ENCODE results near the gene RIPOR3. TPM values are rescaled to one million over a fixed set of nuclear protein-coding genes. Genes with fewer than 3 reads are reported as not detected.

The RIPOR3 gene
- total and polyA plus RNA-seq, 4 donors: 4.3 to 9.9 (median 7.7) TPM

DNA sequence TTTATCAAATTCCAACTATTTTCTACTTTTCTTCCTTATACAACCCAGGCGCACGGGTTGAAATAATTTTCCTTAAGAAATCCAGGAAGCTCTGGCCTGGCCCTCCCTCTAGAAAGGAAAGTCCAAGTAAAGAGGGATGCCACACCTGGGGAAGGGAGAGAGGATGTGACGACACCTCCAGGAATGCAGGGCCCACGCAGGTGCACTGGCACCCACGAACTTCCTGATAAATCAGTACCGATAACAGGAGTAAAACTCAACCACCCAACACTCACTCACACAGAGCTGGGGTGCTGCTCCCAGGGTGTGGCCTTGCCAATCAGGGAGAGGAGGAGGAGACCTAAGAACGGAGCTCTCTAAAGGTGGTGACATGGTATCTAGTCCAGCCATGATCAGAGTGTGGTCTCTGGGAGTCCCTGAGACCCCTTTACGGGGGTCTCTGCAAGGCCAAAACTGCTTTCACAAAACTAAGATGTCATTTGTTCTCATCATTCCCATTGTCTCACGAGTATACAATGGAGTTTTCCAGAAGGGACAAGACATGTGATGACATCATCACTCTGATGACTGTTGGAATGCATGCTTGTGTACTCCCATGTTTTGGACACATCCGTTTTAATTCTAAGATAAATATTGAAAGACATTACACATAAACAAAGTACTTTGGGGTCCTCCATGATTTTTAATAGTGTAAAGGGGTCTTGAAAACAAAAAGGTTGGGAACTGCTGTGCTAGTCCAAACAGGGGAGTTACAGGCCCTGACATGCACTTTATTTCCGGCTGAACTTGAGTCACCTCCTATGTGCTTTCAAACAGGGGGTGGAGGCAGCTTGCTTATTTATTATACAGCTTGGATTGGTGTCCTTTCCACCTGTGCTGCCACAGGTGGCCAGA, 37.9 kb upstream of the RIPOR3 start:
- H3K9ac ChIP-seq (ENCODE audit: insufficient read depth in 1 of 2, low read length in 2 of 2): no peak overlapping the region
- DNase-seq: no peak

DNA sequence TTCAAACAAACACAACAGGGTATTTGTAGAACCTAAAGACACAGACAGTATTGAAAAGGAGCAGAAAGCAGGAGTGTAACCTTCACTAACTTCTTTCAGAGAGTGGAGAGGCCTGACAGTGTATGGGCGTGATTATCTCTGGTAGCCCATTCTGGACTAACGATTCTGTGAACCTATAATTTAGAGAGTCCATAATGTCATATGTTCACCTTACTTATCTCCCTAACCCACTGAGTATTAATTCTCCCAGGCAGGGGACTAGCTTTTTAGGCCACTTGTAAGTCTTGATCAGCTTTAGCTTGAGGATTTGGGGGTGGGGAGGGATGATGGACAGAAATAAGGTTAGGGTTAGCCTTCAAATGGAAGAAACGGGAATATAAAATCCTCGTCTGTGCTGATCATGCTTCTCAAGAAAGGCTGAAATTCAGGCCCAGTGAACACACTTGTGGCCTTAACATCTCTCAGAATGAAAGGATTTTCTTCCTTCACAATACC, 37.2 kb upstream of the RIPOR3 start:
- DNase-seq (no peak), ATAC-seq (ENCODE audit: insufficient read depth, low FRiP score) (no peak)
- Histone ChIP-seq H3K9ac (ENCODE audit: insufficient read depth in 1 of 2, low read length in 2 of 2) (no peak overlapping the region), H3K27ac (ENCODE audit: low read depth in 1 of 2, low read length in 1 of 2) (no peak overlapping the region), H3K4me1 (ENCODE audit: control insufficient read depth in 5 of 5, insufficient read depth in 5 of 5, low read length in 5 of 5) (peaks cover 4 to 19% (median 9%) of the 10 kb centered on the region in 5 donors), H3K36me3 (ENCODE audit: control insufficient read depth in 4 of 4, insufficient read depth in 4 of 4, low read length in 4 of 4) (no peaks in the 10 kb centered on the region), H3K9me3 (ENCODE audit: control insufficient read depth in 4 of 4, insufficient read depth in 3 of 4, low read length in 3 of 4) (no peaks in the 10 kb centered on the region), H3K27me3 (ENCODE audit: control insufficient read depth in 3 of 3, insufficient read depth in 3 of 3, low read length in 2 of 3) (peaks cover 0 to 12% (median 7%) of the 10 kb centered on the region in 3 donors), H3K4me3 (no peak overlapping the region)
- TF ChIP-seq, protein P1, sequence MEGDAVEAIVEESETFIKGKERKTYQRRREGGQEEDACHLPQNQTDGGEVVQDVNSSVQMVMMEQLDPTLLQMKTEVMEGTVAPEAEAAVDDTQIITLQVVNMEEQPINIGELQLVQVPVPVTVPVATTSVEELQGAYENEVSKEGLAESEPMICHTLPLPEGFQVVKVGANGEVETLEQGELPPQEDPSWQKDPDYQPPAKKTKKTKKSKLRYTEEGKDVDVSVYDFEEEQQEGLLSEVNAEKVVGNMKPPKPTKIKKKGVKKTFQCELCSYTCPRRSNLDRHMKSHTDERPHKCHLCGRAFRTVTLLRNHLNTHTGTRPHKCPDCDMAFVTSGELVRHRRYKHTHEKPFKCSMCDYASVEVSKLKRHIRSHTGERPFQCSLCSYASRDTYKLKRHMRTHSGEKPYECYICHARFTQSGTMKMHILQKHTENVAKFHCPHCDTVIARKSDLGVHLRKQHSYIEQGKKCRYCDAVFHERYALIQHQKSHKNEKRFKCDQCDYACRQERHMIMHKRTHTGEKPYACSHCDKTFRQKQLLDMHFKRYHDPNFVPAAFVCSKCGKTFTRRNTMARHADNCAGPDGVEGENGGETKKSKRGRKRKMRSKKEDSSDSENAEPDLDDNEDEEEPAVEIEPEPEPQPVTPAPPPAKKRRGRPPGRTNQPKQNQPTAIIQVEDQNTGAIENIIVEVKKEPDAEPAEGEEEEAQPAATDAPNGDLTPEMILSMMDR (IDR thresholded peaks at IDR 0.05; ENCODE audit: control extremely low read depth, extremely low read depth): no peak
- 74 to 91% methylated on average over 4 of the region's 4 CpGs for WGBS, 2 donors

More for the DNA sequence above, 37.9 kb upstream of the RIPOR3 start:
- Histone ChIP-seq H3K4me1 (ENCODE audit: control insufficient read depth in 5 of 5, insufficient read depth in 5 of 5, low read length in 5 of 5) (peaks cover 4 to 18% (median 7%) of the 10 kb centered on the region in 5 donors), H3K27ac (ENCODE audit: low read depth in 1 of 2, low read length in 1 of 2) (peak overlapping the region in 1 of 2 donors; percentile 86), H3K36me3 (ENCODE audit: control insufficient read depth in 4 of 4, insufficient read depth in 4 of 4, low read length in 4 of 4) (no peaks in the 10 kb centered on the region), H3K27me3 (ENCODE audit: control insufficient read depth in 3 of 3, insufficient read depth in 3 of 3, low read length in 2 of 3) (peaks cover 0 to 15% (median 7%) of the 10 kb centered on the region in 3 donors), H3K9me3 (ENCODE audit: control insufficient read depth in 4 of 4, insufficient read depth in 3 of 4, low read length in 3 of 4) (no peaks in the 10 kb centered on the region), H3K4me3 (no peak overlapping the region)
- TF ChIP-seq, protein P1 (IDR thresholded peaks at IDR 0.05; ENCODE audit: control extremely low read depth, extremely low read depth): no peak
- whole genome bisulfite sequencing, 2 donors: 67 to 77% methylated on average over 11 of the region's 11 CpGs
- ATAC-seq (ENCODE audit: insufficient read depth, low FRiP score): no peak

DNA sequence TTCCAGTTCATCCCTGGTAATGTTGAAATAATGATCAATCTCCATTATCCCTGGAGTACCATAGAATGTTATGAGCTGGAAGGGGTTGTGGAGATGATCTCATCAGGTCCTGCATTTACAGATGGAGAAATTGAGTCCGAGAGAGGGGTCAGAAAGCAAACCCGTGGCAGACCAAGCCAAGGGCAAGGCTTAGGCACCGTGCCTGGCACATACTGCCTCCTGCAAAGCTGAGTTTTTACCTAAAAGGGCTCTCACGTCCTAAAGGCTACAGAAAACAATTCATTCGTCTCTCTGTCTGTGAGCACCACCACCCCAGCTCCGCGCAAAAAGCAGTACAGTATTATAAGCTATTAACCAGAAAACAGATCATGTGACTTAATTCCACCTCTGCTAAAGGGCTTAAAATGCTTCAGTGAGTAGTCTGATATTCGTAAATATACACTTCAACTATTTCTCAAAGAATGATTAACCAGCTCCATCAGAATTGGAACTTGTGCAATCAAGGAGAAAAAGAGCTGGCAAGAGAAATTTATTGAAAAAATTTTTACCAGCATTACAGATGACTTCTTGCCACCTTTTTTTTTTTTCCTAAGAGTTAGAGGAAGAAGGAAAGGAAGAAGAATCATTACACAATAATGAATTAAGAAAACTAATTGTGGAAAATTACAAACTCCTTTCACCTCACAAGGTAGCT, 36.6 kb upstream of the RIPOR3 start:
- ATAC-seq (ENCODE audit: insufficient read depth, low FRiP score): no peak
- Histone ChIP-seq H3K27me3 (ENCODE audit: control insufficient read depth in 3 of 3, insufficient read depth in 3 of 3, low read length in 2 of 3) (peaks cover 0 to 11% (median 7%) of the 10 kb centered on the region in 3 donors), H3K27ac (ENCODE audit: low read depth in 1 of 2, low read length in 1 of 2) (peak overlapping the region in 1 of 2 donors; percentile 72), H3K9me3 (ENCODE audit: control insufficient read depth in 4 of 4, insufficient read depth in 3 of 4, low read length in 3 of 4) (no peaks in the 10 kb centered on the region), H3K36me3 (ENCODE audit: control insufficient read depth in 4 of 4, insufficient read depth in 4 of 4, low read length in 4 of 4) (no peaks in the 10 kb centered on the region), H3K4me1 (ENCODE audit: control insufficient read depth in 5 of 5, insufficient read depth in 5 of 5, low read length in 5 of 5) (peaks cover 4 to 19% (median 12%) of the 10 kb centered on the region in 5 donors), H3K4me3 (no peak overlapping the region), H3K9ac (ENCODE audit: insufficient read depth in 1 of 2, low read length in 2 of 2) (no peak overlapping the region)
- DNase-seq: peak in 2 of 3 donors; percentile 61 to 76
- 54 to 82% methylated on average over 8 of the region's 8 CpGs for WGBS, 2 donors
- TF ChIP-seq, protein P1 (IDR thresholded peaks at IDR 0.05; ENCODE audit: control extremely low read depth, extremely low read depth): no peak

Measured in lung (tissue), 12 donors.